Mesenteric fat pad (tissue), 1 donor: ENCODE data around the gene CHST12. TPM values are rescaled to one million over a fixed set of nuclear protein-coding genes. Genes with fewer than 3 reads are reported as not detected.
"Not testable (repeated sequence)": the region's sequence is repeated elsewhere in the genome, so short reads cannot be mapped to it uniquely, and the experiment has no call there.

ENCODE experiments used
- DNase-seq: peaks from one replicate; pipeline ENCODE4 v3.0.0-alpha.2; 2020; ENCODE audit warnings: low spot score
- total RNA-seq: library from RNA; stranded (reverse); fragmentation: NEBNext Ultra II Directional; extraction: Animal tissue kit (Norgen Biotek cat#: 25700); gene quantifications from one replicate; pipeline ENCODE4 v1.2.1, GENCODE V29; 2021
- donor health status: DM: yes; HTN: yes; CAD: no.

Gene CHST12
- total RNA-seq, 1 donor from 2014 or later = 19.2 TPM

GRCh38 chr7:2403718-2404648 lies 572 bp downstream of the CHST12 start:
- no peak for DNase-seq

GRCh38 chr7:2404714-2405119 lies 1.3 kb downstream of the CHST12 start:
- no peak for DNase-seq

- no peak for DNase-seq
Observed at GRCh38 chr7:2405201-2405600, 1.8 kb downstream of the CHST12 start.

DNA sequence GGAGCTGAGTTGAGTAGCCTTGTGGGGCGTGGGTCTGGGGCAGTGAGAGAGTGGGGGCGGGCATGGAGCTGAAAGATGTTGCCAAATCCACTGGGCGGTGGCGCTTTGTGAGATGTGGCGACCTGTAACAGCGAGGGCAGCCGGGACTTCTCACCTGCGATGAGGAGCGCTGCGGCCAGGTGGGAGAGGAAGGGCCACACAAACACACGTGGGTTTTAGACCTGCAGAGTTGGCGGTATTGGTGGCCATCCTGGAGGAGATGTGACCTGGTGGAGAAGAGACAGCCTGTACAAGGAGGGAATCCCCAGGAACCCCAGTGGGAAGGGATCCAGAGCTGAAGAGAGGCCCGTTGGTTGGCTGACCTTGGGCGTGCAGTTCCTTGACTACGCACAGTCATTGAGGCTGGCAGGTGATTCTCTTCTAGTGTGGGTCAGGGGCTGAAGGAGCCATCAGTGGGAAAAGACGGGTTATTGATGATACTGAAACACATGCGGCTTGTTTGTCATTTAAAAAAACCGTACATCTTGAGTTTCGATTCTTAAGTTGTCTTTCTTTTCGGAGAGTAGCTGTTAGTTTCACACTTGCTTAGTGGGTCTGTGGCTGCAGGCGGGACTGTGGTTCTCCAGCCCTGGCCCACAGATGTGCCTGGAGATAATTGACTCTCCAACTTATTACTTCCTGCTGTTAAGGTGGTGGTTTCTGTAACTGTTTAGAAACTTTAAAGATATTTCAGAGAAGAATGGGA lies 2.4 kb downstream of the CHST12 start:
- DNase-seq = no peak

- DNase-seq = no peak
Observed at GRCh38 chr7:2409745-2410414, 6.5 kb downstream of the CHST12 start.

DNA sequence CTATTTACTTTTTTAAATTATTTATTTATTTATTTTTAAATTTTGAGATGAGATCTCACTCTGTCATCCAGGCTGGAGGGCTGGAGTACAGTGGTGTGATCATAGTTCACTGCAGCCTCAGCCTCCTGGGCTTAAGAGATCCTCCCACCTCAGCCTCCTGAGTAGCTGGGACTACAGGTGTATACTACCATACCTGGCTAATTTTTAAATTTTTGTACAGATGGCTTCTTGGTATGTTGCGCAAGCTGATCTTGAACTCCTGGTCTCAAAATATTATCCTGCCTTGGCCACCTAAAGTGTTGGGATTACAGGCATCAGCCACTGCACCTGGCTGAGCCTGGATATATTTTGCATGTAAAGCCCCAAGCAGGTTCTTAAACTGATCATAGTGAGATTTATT lies 7.6 kb downstream of the CHST12 start:
- no peak for DNase-seq

DNA sequence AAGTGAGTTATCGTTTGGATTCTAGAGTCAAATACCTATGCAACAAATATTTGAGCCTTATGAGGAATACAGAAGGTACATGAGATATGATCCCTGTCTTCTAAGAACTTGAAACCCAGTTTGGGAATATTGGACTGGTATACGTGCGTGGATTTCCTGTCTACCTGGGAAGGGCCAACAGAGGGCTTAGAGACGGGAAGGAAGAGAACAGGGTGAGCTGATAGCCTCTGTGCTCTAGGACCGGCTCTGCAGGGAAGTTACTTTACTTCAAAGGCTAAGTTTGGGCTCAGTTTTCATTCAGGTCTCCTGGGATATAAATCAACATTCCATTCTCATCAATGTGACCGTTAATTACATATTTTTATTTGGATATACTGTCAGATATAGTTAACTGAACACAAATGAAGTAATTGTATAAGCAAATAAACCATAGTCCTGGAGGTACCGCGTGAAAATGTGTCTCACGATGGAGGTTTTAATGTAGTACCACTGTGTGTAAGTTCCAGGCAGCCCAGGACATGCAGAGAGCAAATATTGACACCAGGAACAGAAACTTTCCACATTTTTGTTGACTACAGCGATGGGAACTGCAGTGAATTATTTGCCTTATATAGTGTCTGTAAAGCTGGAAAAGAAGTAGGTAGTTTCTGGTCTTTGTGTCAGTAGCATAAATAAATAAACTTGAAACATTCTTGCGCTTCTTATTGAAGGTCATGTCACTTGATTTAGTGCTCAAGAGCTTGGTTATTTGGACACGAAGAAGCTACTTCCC lies 8.6 kb downstream of the CHST12 start:
- DNase-seq = no peak

- DNase-seq = no peak
Observed at GRCh38 chr7:2412587-2413201, 9.3 kb downstream of the CHST12 start.

- DNase-seq = no peak
Observed at GRCh38 chr7:2416063-2416462, 12.7 kb downstream of the CHST12 start.

- no peak for DNase-seq
Observed at GRCh38 chr7:2416650-2417049, 13.2 kb downstream of the CHST12 start.

DNA sequence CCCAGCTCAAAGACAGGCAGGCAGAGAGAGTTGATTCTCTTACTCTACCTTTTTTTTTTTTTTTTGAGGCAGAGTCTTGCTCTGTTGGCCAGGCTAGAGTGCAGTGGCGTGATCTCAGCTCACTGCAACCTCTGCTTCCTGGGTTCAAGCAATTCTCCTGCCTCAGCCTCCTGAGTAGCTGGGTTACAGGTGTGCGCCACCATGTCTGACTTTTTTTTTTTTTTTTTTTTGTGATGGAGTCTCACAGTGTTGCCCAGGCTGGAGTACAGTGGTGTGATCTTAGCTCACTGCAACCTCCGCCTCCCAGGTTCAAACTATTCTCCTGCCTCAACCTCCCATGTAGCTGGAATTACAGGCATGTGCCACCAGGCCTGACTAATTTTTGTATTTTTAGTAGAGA lies 13.8 kb downstream of the CHST12 start:
- DNase-seq = not testable (repeated sequence)

GRCh38 chr7:2417981-2418481 lies 14.6 kb downstream of the CHST12 start:
- DNase-seq = no peak

- no peak for DNase-seq
Observed at GRCh38 chr7:2420216-2420933, 17.0 kb downstream of the CHST12 start.

DNA sequence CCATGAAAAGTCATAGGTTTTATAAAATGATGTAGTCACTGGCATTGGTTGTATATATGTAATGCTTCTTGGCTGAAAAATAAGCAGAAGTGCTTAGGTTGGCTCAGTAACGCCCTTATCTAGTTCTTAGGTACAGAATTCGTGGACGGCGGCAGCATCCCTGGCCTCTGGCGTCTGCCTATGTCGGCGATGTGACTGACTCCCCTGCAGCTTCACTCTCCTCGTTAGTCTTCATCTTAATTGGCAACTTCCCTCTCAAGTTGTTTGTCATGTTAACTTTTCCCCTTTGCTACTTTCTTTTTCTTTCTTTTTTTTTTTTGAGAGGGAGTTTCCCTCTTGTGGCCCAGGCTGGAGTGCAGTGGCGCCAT lies 18.5 kb downstream of the CHST12 start:
- DNase-seq = no peak

- no peak for DNase-seq
Observed at GRCh38 chr7:2425749-2426148, 22.3 kb downstream of the CHST12 start.

GRCh38 chr7:2431260-2431867 lies 28.0 kb downstream of the CHST12 start:
- no peak for DNase-seq

- no peak for DNase-seq
Observed at GRCh38 chr7:2432910-2433712, 29.7 kb downstream of the CHST12 start.

DNA sequence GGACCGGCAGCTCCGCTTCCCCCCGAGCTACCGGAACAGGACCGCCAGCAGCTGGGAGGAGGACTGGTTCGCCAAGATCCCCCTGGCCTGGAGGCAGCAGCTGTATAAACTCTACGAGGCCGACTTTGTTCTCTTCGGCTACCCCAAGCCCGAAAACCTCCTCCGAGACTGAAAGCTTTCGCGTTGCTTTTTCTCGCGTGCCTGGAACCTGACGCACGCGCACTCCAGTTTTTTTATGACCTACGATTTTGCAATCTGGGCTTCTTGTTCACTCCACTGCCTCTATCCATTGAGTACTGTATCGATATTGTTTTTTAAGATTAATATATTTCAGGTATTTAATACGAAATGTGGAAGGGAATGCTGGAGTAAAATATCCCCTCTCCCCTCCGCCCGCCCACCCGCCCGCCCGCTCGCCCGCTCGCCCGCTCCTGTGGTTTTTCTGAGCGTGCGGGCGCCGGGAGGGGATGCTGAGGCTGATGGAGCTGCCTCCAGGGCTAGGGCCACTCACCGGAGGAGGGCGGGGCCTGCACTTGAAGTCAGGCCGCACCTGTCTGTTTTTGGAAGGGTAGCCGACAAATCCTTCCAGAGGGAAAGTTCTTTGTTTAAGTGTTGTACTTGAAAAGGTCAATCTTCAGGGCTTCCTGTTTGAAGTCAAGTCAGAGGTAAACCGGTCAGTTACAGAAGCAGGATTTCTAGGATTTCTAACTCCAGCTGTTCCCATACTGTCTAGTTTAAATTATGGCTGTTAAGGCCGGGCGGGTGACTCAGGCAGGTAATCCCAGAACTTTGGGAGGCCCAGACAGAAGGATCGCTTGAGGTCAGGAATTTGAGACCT lies 30.5 kb downstream of the CHST12 start:
- DNase-seq = no peak
